Naive thymus-derived CD4-positive, alpha-beta T cell (primary cell): Measurements from ENCODE around the gene FSD1. TPM values are rescaled to one million over a fixed set of nuclear protein-coding genes. Genes with fewer than 3 reads are reported as not detected.
A peak's percentile ranks its signal among the peaks of the same experiment; 100 is the strongest.
"Not testable (repeated sequence)": the region's sequence is repeated elsewhere in the genome, so short reads cannot be mapped to it uniquely, and the experiment has no call there.

Experiments used
- ATAC-seq: fragments of 150-1000 bp; cut with Tn5 transposase; 2 replicates; pipeline ENCODE4 v1.10.0; 2021; ENCODE audit warnings: mild to moderate bottlenecking, moderate library complexity
- CTCF ChIA-PET: fragments of 350-600 bp; sonication (Branson Sonifier 250); formaldehyde crosslinking; loops from one replicate; lab custom pipeline; 2021; ENCODE audit warnings: antibody characterized with exemption; lab: Charles Lee
- POLR2A ChIA-PET: fragments of 350-600 bp; sonication (Branson Sonifier 250); formaldehyde crosslinking; loops from one replicate; lab custom pipeline; 2021; ENCODE audit warnings: antibody characterized with exemption, inconsistent platforms; lab: Charles Lee
- DNase-seq, 9 donors: peaks; one replicate each; pipeline versions ENCODE4 v3.0.0 to v3.0.0-alpha.2; 2020 to 2022; ENCODE audit warnings: mixed read lengths in 1 of 9
- H3K27ac ChIP-seq: one replicate; pipeline ENCODE4 v1.7.0; 2013; ENCODE audit warnings: mild to moderate bottlenecking, low read depth, low read length, moderate library complexity
- H3K27me3 ChIP-seq, 2 donors: one replicate each; pipeline ENCODE4 v1.7.0; 2013; ENCODE audit warnings: low read length in 2 of 2, mild to moderate bottlenecking in 2 of 2, moderate library complexity in 2 of 2; ENCODE audit not compliant: control insufficient read depth in 2 of 2, insufficient read depth in 2 of 2
- H3K36me3 ChIP-seq, 3 experiments: 1 replicate in 2 of 3; 2 replicates in 1 of 3; pipeline ENCODE4 v1.7.0; 2013; ENCODE audit warnings: low read length in 3 of 3, mild to moderate bottlenecking in 3 of 3, moderate library complexity in 1 of 3; ENCODE audit not compliant: insufficient read depth in 3 of 3, control insufficient read depth in 2 of 3
- H3K4me1 ChIP-seq, 2 donors: one replicate each; pipeline ENCODE4 v1.7.0; 2013; ENCODE audit warnings: low read length in 2 of 2, mild to moderate bottlenecking in 2 of 2, moderate library complexity in 1 of 2; ENCODE audit not compliant: control insufficient read depth in 2 of 2, insufficient read depth in 2 of 2
- H3K4me3 ChIP-seq: 2 replicates; pipeline ENCODE4 v1.7.0; 2013; ENCODE audit warnings: mild to moderate bottlenecking, low read length
- H3K9me3 ChIP-seq, 3 experiments: 1 replicate in 2 of 3; 2 replicates in 1 of 3; pipeline ENCODE4 v1.7.0; 2013; ENCODE audit warnings: low read length in 3 of 3; ENCODE audit not compliant: control insufficient read depth in 2 of 3
- H3K27ac Mint-ChIP-seq, 9 donors: one replicate each; pipeline ENCODE4 v1.8.0; 2020 to 2022; ENCODE audit warnings: mixed read lengths in 9 of 9, mild to moderate bottlenecking in 8 of 9, moderate library complexity in 5 of 9, inconsistent platforms in 2 of 9
- H3K27me3 Mint-ChIP-seq, 5 donors: one replicate each; pipeline ENCODE4 v1.8.0; 2021 to 2022; ENCODE audit warnings: mixed read lengths in 5 of 5, mild to moderate bottlenecking in 1 of 5
- H3K36me3 Mint-ChIP-seq, 5 donors: one replicate each; pipeline ENCODE4 v1.8.0; 2020 to 2022; ENCODE audit warnings: mixed read lengths in 5 of 5, mild to moderate bottlenecking in 3 of 5, inconsistent platforms in 1 of 5
- H3K4me1 Mint-ChIP-seq, 7 donors: one replicate each; pipeline ENCODE4 v1.8.0; 2020 to 2022; ENCODE audit warnings: mixed read lengths in 7 of 7, mild to moderate bottlenecking in 3 of 7, inconsistent platforms in 1 of 7
- H3K4me3 Mint-ChIP-seq, 10 donors: one replicate each; pipeline ENCODE4 v1.8.0; 2020 to 2022; ENCODE audit warnings: mild to moderate bottlenecking in 10 of 10, mixed read lengths in 10 of 10, moderate library complexity in 6 of 10, inconsistent platforms in 2 of 10
- H3K9me3 Mint-ChIP-seq, 11 donors: one replicate each; pipeline ENCODE4 v1.8.0; 2020 to 2022; ENCODE audit warnings: mixed read lengths in 11 of 11, mild to moderate bottlenecking in 4 of 11, inconsistent platforms in 1 of 11, moderate library complexity in 1 of 11
- intact Hi-C, 2 donors: fragments of 100-400 bp; cut with micrococcal nuclease; formaldehyde crosslinking; loops; one replicate each; pipeline ENCODE4 v1.15.1; 2023
- polyA plus RNA-seq, 2 donors: library from polyadenylated mRNA; unstranded; fragments of 300-500 nt; fragmentation: Illumina TruSeq; gene quantifications; one replicate each; pipeline ENCODE4 v1.2.3, GENCODE V29; 2021
- total RNA-seq, 6 experiments: library from RNA in 5 of 6; stranded (reverse) in 5 of 6; gene quantifications; 1 replicate in 5 of 6; 2 replicates in 1 of 6; pipeline ENCODE4 v1.2.3 and lab custom pipeline; 2021 to 2026

FSD1 gene
- total and polyA plus RNA-seq, 7 experiments from 2014 or later, result 0.95 to 18.9 (median 2.3) TPM

- POLR2A ChIA-PET, result interaction anchor here (0.7 to 4.9 kb wide), 21 partner anchors 9 to 581 kb away, joined by 3 to 29 read pairs (median 6); partner anchors contain the start of genes CHAF1A, FSD1, HDGFL2 and SH3GL1
- Histone ChIP-seq H3K4me1 (peaks cover 8 to 16% of the 10 kb centered on the region in 2 donors), H3K9me3 (no peaks in the 10 kb centered on the region), H3K27ac (peak within 1 kb of the TSS; percentile 81), H3K4me3 (peak within 1 kb of the TSS; percentile 100), H3K36me3 (peaks cover 0 to 5% (median 0%) of the 10 kb centered on the region in 3 experiments), H3K27me3 (no peaks in the 10 kb centered on the region)
- CTCF ChIA-PET, result interaction anchor here (0.9 to 2.4 kb wide), 6 partner anchors 9 to 77 kb away, joined by 3 to 15 read pairs (median 4); no protein-coding TSS in a partner anchor
- DNase-seq, result peak; percentile 88 to 99 (median 93)
- H3K27ac Mint-ChIP-seq, result peak within 1 kb of the TSS; percentile 86 to 97 (median 94)
- H3K4me3 Mint-ChIP-seq, result peak within 1 kb of the TSS; percentile 88 to 95 (median 92)
- peaks cover 0 to 2% (median 0%) of the 10 kb centered on the region in 5 donors for H3K27me3 Mint-ChIP-seq
- peaks cover 13 to 38% (median 22%) of the 10 kb centered on the region in 7 donors for H3K4me1 Mint-ChIP-seq
- ATAC-seq, result peak; percentile 81
- peaks cover 0 to 4% (median 0%) of the 10 kb centered on the region in 11 donors for H3K9me3 Mint-ChIP-seq
- peaks cover 0 to 4% (median 3%) of the 10 kb centered on the region in 5 donors for H3K36me3 Mint-ChIP-seq
- intact Hi-C loops, result loop anchor here (1.0 to 5.0 kb wide), 12 partner anchors 25 to 1339 kb away; partner anchors contain the start of genes SH3GL1 (in 2 of the 2), TMIGD2 (in 2 of the 2), ANKRD24 (in 1 of the 2) and FSD1 (in 1 of the 2)
Measured at GRCh38 chr19:4343370-4344307, 39.2 kb downstream of the FSD1 start, which contains the start of gene MPND. TSS of gene MPND (plus strand) at chr19:4343562. CDS start at chr19:4343594, 32 bp downstream.

DNA sequence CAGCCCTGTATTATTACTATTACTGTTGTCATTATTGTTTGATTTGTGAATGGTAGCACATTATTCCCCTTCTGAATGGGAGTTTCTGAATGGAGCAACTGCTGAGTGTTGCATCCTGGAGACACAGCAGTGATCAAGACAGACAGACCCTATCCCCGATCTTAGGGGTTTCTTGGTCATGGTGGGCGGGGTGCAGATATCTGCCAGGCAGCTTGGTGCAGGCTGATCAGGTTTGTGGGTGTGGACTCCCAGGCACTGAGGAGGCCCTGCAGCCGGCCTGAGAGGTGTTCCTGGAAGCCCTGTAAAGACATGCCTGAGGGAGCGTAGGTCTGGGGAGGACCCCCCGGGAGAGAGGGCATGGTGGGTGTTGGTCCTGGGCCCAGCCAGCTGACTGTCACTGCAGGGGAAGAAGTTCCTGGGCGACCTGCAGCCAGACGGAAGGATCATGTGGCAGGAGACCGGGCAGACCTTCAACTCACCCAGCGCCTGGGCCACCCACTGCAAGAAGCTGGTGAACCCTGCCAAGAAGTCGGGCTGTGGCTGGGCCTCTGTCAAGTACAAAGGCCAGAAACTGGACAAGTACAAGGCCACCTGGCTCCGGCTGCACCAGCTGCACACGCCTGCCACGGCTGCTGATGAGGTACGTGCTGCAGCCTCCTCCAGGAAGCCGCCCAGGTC, 41.1 kb downstream of the FSD1 start:
- Histone ChIP-seq H3K4me1 (peaks cover 8 to 13% of the 10 kb centered on the region in 2 donors), H3K27me3 (no peaks in the 10 kb centered on the region), H3K36me3 (peaks cover 0 to 9% (median 0%) of the 10 kb centered on the region in 3 experiments), H3K4me3 (no peak overlapping the region), H3K27ac (no peak overlapping the region), H3K9me3 (no peaks in the 10 kb centered on the region)
- POLR2A ChIA-PET, result interaction anchor here (0.5 to 4.9 kb wide), 3 partner anchors 11 to 42 kb away, joined by 3 to 29 read pairs (median 3); partner anchors contain the start of genes FSD1 and TMIGD2
- H3K27me3 Mint-ChIP-seq, result peaks cover 0 to 2% (median 0%) of the 10 kb centered on the region in 5 donors
- CTCF ChIA-PET, result interaction anchor here (0.6 to 1.0 kb wide), 3 partner anchors 24 to 79 kb away, joined by 3 to 6 read pairs (median 4); no protein-coding TSS in a partner anchor
- H3K9me3 Mint-ChIP-seq, result peaks cover 0 to 4% (median 0%) of the 10 kb centered on the region in 11 donors
- DNase-seq (no peak), ATAC-seq (no peak)
- H3K27ac Mint-ChIP-seq, result peak overlapping the region in 2 of 9 donors; percentile 32 to 46
- peaks cover 12 to 29% (median 16%) of the 10 kb centered on the region in 7 donors for H3K4me1 Mint-ChIP-seq
- peaks cover 0 to 4% (median 3%) of the 10 kb centered on the region in 5 donors for H3K36me3 Mint-ChIP-seq
- intact Hi-C loops, result no loop called here
- H3K4me3 Mint-ChIP-seq, result peak overlapping the region in 9 of 10 donors; percentile 33 to 92 (median 69)

GRCh38 chr19:4346020-4346383, 41.6 kb downstream of the FSD1 start:
- POLR2A ChIA-PET, result interaction anchor here (0.5 to 4.9 kb wide), 2 partner anchors 12 to 43 kb away, joined by 3 to 29 read pairs; partner anchors contain the start of genes FSD1 and TMIGD2
- no peak for DNase-seq

GRCh38 chr19:4347521-4347920, 43.1 kb downstream of the FSD1 start:
- H3K4me3 Mint-ChIP-seq, result no peak overlapping the region
- peaks cover 0 to 2% (median 0%) of the 10 kb centered on the region in 5 donors for H3K27me3 Mint-ChIP-seq
- peaks cover 0 to 4% (median 0%) of the 10 kb centered on the region in 11 donors for H3K9me3 Mint-ChIP-seq
- peaks cover 0 to 9% (median 0%) of the 10 kb centered on the region in 3 experiments for H3K36me3 ChIP-seq
- no peak for DNase-seq
- H3K9me3 ChIP-seq, result no peaks in the 10 kb centered on the region
- H3K4me1 ChIP-seq, result peaks cover 7 to 8% of the 10 kb centered on the region in 2 donors
- peak overlapping the region in 1 of 9 donors; percentile 49 for H3K27ac Mint-ChIP-seq
- intact Hi-C loops, result no loop called here
- CTCF ChIA-PET, result interaction anchor here (1.3 kb wide), 1 partner anchor 80 kb away, joined by 5 read pairs; no protein-coding TSS in a partner anchor
- POLR2A ChIA-PET, result interaction anchor here (0.6 kb wide), 1 partner anchor 97 kb away, joined by 3 read pairs; no protein-coding TSS in a partner anchor
- ATAC-seq, result no peak
- H3K27ac ChIP-seq, result no peak overlapping the region
- peaks cover 0 to 4% (median 3%) of the 10 kb centered on the region in 5 donors for H3K36me3 Mint-ChIP-seq
- peaks cover 5 to 20% (median 11%) of the 10 kb centered on the region in 7 donors for H3K4me1 Mint-ChIP-seq
- H3K4me3 ChIP-seq, result no peak overlapping the region
- H3K27me3 ChIP-seq, result no peaks in the 10 kb centered on the region

More at GRCh38 chr19:4346020-4346383, 41.6 kb downstream of the FSD1 start:
- H3K36me3 ChIP-seq, result peaks cover 0 to 9% (median 0%) of the 10 kb centered on the region in 3 experiments
- H3K27me3 ChIP-seq, result no peaks in the 10 kb centered on the region
- H3K4me3 ChIP-seq, result no peak overlapping the region
- H3K4me3 Mint-ChIP-seq, result peak overlapping the region in 2 of 10 donors; percentile 5 to 7
- H3K9me3 Mint-ChIP-seq, result peaks cover 0 to 4% (median 0%) of the 10 kb centered on the region in 11 donors
- H3K4me1 ChIP-seq, result peaks cover 8 to 13% of the 10 kb centered on the region in 2 donors
- H3K27ac ChIP-seq, result no peak overlapping the region
- H3K27me3 Mint-ChIP-seq, result peaks cover 0 to 2% (median 0%) of the 10 kb centered on the region in 5 donors
- intact Hi-C loops, result no loop called here
- no peak for ATAC-seq
- H3K36me3 Mint-ChIP-seq, result peaks cover 0 to 4% (median 3%) of the 10 kb centered on the region in 5 donors
- no peak overlapping the region for H3K27ac Mint-ChIP-seq
- H3K4me1 Mint-ChIP-seq, result peaks cover 12 to 29% (median 17%) of the 10 kb centered on the region in 7 donors
- CTCF ChIA-PET, result interaction anchor here (0.6 to 1.0 kb wide), 2 partner anchors 48 to 79 kb away, joined by 3 to 4 read pairs; no protein-coding TSS in a partner anchor
- no peaks in the 10 kb centered on the region for H3K9me3 ChIP-seq

DNA sequence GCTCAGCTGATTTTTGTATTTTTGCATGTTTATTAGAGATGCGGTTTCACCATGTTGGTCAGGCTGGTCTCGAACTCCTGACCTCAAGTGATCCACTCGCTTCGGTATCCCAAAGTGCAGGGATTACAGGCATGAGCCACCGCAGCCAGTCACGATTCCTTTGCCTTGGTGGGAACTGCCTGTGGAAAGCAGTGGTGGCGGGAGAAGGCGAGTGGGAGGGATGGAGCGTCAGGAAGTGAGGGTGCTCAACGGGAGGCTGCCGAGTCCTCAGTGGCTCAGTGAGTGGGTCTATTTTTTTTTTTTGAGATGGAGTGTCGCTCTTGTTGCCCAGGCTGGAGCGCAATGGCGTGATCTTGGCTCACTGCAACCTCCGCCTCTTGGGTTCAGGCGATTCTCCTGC, 44.8 kb downstream of the FSD1 start:
- H3K27me3 ChIP-seq, H3K9me3 ChIP-seq, H3K4me3 ChIP-seq, H3K36me3 Mint-ChIP-seq, H3K4me3 Mint-ChIP-seq, H3K27ac ChIP-seq, H3K27ac Mint-ChIP-seq, DNase-seq, ATAC-seq, intact Hi-C loops, H3K9me3 Mint-ChIP-seq, H3K27me3 Mint-ChIP-seq, POLR2A ChIA-PET, H3K4me1 ChIP-seq: not testable (repeated sequence)
- H3K4me1 Mint-ChIP-seq, result peaks cover 2 to 12% (median 8%) of the 10 kb centered on the region in 7 donors
- peaks cover 0 to 12% (median 0%) of the 10 kb centered on the region in 3 experiments for H3K36me3 ChIP-seq
- CTCF ChIA-PET, result interaction anchor here (0.7 to 1.7 kb wide), 2 partner anchors 82 to 124 kb away, joined by 3 to 8 read pairs; no protein-coding TSS in a partner anchor
